HepG2 (cell line): ENCODE data around the gene STIP1. TPM values are rescaled to one million over a fixed set of nuclear protein-coding genes. Genes with fewer than 3 reads are reported as not detected.
A peak's percentile ranks its signal among the peaks of the same experiment; 100 is the strongest.

Experiments
- ATAC-seq: fragments of 200-7000 bp; cut with Tn5 transposase; 3 replicates; pipeline ENCODE4 v1.9.1; 2020; ENCODE audit warnings: mild to moderate bottlenecking, moderate library complexity
- BruUV-seq: library from RNA; stranded (reverse); fragments of 400-500 nt; replicated peaks from 2 replicates; lab custom pipeline; 2021; lab: Mats Ljungman, UMichigan
- CTCF ChIA-PET: fragments of 300-600 bp; formaldehyde crosslinking; extraction: SDS; loops from one replicate; lab custom pipeline; 2021; ENCODE audit warnings: low total read pairs, inconsistent platforms, low intra/inter-chr PET ratio; lab: Yijun Ruan, JAX
- POLR2A ChIA-PET: fragments of 350-600 bp; sonication (Branson Sonifier 250); formaldehyde crosslinking; loops from one replicate; lab custom pipeline; 2020; ENCODE audit warnings: antibody characterized with exemption, inconsistent platforms; lab: Yijun Ruan, JAX
- DNase-seq: peaks from one replicate; pipeline ENCODE4 v3.0.0-alpha.2; 2015; ENCODE audit warnings: low spot score
- FAIRE-seq: peaks from 3 replicates; lab custom pipeline; 2011; peaks lifted over from hg19 to GRCh38; lab: Jason Lieb, UNC
- H2AFZ ChIP-seq: one replicate; pipeline ENCODE4 v1.6.1; 2011; ENCODE audit warnings: low read length, inconsistent platforms
- H3K27ac ChIP-seq: fragments of 300-600 bp; 3 replicates; pipeline ENCODE4 v1.8.0; 2011; ENCODE audit warnings: mixed run types, mild to moderate bottlenecking, mixed read lengths, low read length, inconsistent platforms; ENCODE audit not compliant: insufficient read depth; ENCODE audit errors: extremely low read length
- H3K27me3 ChIP-seq, 2 experiments: fragments of 200-600 bp in 1 of 2; 2 replicates in 1 of 2; 3 replicates in 1 of 2; pipeline versions ENCODE4 v1.6.0 to v1.8.0; 2011; ENCODE audit warnings: low read length in 2 of 2, mild to moderate bottlenecking in 2 of 2, moderate library complexity in 2 of 2, inconsistent platforms in 1 of 2; ENCODE audit not compliant: insufficient read depth in 2 of 2, control insufficient read depth in 1 of 2
- H3K36me3 ChIP-seq, 2 experiments: fragments of 200-600 bp in 1 of 2; replicated peaks in 1 of 2; 2 replicates in 1 of 2; 3 replicates in 1 of 2; pipeline versions ENCODE4 v1.5.1 to v1.8.0; 2011; ENCODE audit warnings: low read length in 2 of 2, inconsistent platforms in 1 of 2; ENCODE audit not compliant: insufficient read depth in 2 of 2, control insufficient read depth in 1 of 2
- H3K4me1 ChIP-seq: 2 replicates; pipeline ENCODE4 v1.5.1; 2012; ENCODE audit warnings: low read length, inconsistent platforms; ENCODE audit not compliant: insufficient read depth
- H3K4me2 ChIP-seq: 2 replicates; pipeline ENCODE4 v1.6.0; 2011; ENCODE audit warnings: low read depth, low read length, inconsistent platforms
- H3K4me3 ChIP-seq, 3 experiments: fragments of 200-600 bp in 1 of 3; sonication (generic), shearing (Covaris generic) in 1 of 3; replicated peaks in 1 of 3; 2 replicates each; pipeline ENCODE4 v1.5.1; 2011 to 2016; ENCODE audit warnings: low read length in 3 of 3, inconsistent platforms in 2 of 3, low read depth in 2 of 3, mild to moderate bottlenecking in 2 of 3, control low read depth in 1 of 3, mixed read lengths in 1 of 3; ENCODE audit not compliant: insufficient read depth in 1 of 3
- H3K79me2 ChIP-seq: one replicate; pipeline ENCODE4 v1.6.1; 2011; ENCODE audit warnings: low read length, inconsistent platforms; ENCODE audit not compliant: insufficient read depth
- H3K9ac ChIP-seq: 2 replicates; pipeline ENCODE4 v1.6.0; 2011; ENCODE audit warnings: mild to moderate bottlenecking, low read depth, low read length, inconsistent platforms; ENCODE audit not compliant: insufficient read depth
- H3K9me3 ChIP-seq: 2 replicates; pipeline ENCODE4 v1.5.1; 2012; ENCODE audit warnings: mild to moderate bottlenecking, low read length
- H4K20me1 ChIP-seq: 2 replicates; pipeline ENCODE4 v1.6.0; 2011; ENCODE audit warnings: inconsistent platforms, mild to moderate bottlenecking, low read length, moderate library complexity; ENCODE audit not compliant: insufficient read depth
- DMAP1 ChIP-seq: IDR thresholded peaks from 2 replicates; pipeline ENCODE4 v1.6.1; 2016
- ERF ChIP-seq: IDR thresholded peaks from 2 replicates; pipeline ENCODE4 v1.6.1; 2018; ENCODE audit warnings: missing biosample characterization, missing genetic modification reagents
- FOXK1 ChIP-seq: sonication (generic); formaldehyde crosslinking; IDR thresholded peaks from 2 replicates; pipeline ENCODE4 v1.4.0; 2020; ENCODE audit warnings: low read depth, missing genetic modification reagents, borderline replicate concordance
- GABPB1 ChIP-seq: IDR thresholded peaks from 2 replicates; pipeline ENCODE4 v1.6.1; 2016; ENCODE audit warnings: mild to moderate bottlenecking, missing genetic modification reagents, moderate library complexity, missing compliant biosample characterization
- HDAC1 ChIP-seq: sonication (generic); formaldehyde crosslinking; IDR thresholded peaks from 2 replicates; pipeline ENCODE4 v1.5.1; 2020; ENCODE audit warnings: mild to moderate bottlenecking, missing genetic modification reagents
- HDAC2 ChIP-seq: sonication (generic); formaldehyde crosslinking; IDR thresholded peaks from 2 replicates; pipeline ENCODE4 v1.4.0; 2020; ENCODE audit warnings: missing genetic modification reagents
- ISL2 ChIP-seq: sonication (generic); formaldehyde crosslinking; IDR thresholded peaks from 2 replicates; pipeline ENCODE4 v1.5.0; 2020; ENCODE audit warnings: missing genetic modification reagents
- KLF6 ChIP-seq: IDR thresholded peaks from 2 replicates; pipeline ENCODE4 v1.8.0; 2016; ENCODE audit warnings: missing biosample characterization, missing genetic modification reagents
- NONO ChIP-seq, 2 experiments: fragments of 450-650 bp in 1 of 2; sonication (generic) in 1 of 2; formaldehyde crosslinking in 1 of 2; IDR thresholded peaks in 1 of 2; conservative IDR thresholded peaks in 1 of 2; 2 replicates each; pipeline versions ENCODE4 v1.6.1 to v1.8.0; 2017 to 2022; ENCODE audit warnings: mild to moderate bottlenecking in 1 of 2, missing genetic modification reagents in 1 of 2, moderate library complexity in 1 of 2
- POLR2A ChIP-seq, 2 experiments: IDR thresholded peaks; 2 replicates each; pipeline ENCODE4 v1.6.1; 2011; ENCODE audit warnings: low read depth in 2 of 2, low read length in 2 of 2, mild to moderate bottlenecking in 1 of 2, moderate library complexity in 1 of 2; ENCODE audit not compliant: insufficient read depth in 1 of 2
- PPARG ChIP-seq: conservative IDR thresholded peaks from 2 replicates; pipeline ENCODE4 v1.6.1; 2016; ENCODE audit warnings: missing biosample characterization, missing genetic modification reagents
- SP5 ChIP-seq: IDR thresholded peaks from 2 replicates; pipeline ENCODE4 v1.6.1; 2016; ENCODE audit warnings: low read depth, borderline replicate concordance
- ZEB1 ChIP-seq: IDR thresholded peaks from 2 replicates; pipeline ENCODE4 v1.6.1; 2012; ENCODE audit warnings: mild to moderate bottlenecking, low read depth, inconsistent platforms; ENCODE audit not compliant: insufficient replicate concordance
- ZFP82 ChIP-seq: sonication (generic); formaldehyde crosslinking; IDR thresholded peaks from 2 replicates; pipeline ENCODE4 v1.5.1; 2020; ENCODE audit warnings: mild to moderate bottlenecking, missing genetic modification reagents, borderline replicate concordance
- ZFX ChIP-seq: sonication (generic); formaldehyde crosslinking; IDR thresholded peaks from 2 replicates; pipeline ENCODE4 v1.4.0; 2020; ENCODE audit warnings: mild to moderate bottlenecking, low read depth, missing genetic modification reagents, moderate library complexity
- ZMYM3 ChIP-seq: sonication (generic); formaldehyde crosslinking; IDR thresholded peaks from 2 replicates; pipeline ENCODE4 v1.5.1; 2020; ENCODE audit warnings: mild to moderate bottlenecking, missing genetic modification reagents
- ZNF839 ChIP-seq: sonication (generic); formaldehyde crosslinking; IDR thresholded peaks from 2 replicates; pipeline ENCODE4 v1.4.0; 2020; ENCODE audit warnings: missing genetic modification reagents, mild to moderate bottlenecking, borderline replicate concordance
- WGBS: methylation state at CpG from one replicate; pipeline ENCODE4 v1.1.6; 2017; ENCODE audit warnings: low lambda C conversion rate; 5-methylcytosine and 5-hydroxymethylcytosine counted together
- in situ Hi-C: cut with HindIII; loops from 2 replicates; pipeline ENCODE4 v1.10.0; 2017; ENCODE audit warnings: low pct_unique_long_range_greater_than_20kb; ENCODE audit not compliant: extremely low pct_ligation_motif_present
- intact Hi-C: fragments of 100-400 bp; cut with micrococcal nuclease; formaldehyde crosslinking; loops from one replicate; pipeline ENCODE4 v1.10.0; 2022; ENCODE audit not compliant: unreplicated experiment
- polyA plus RNA-seq, 8 experiments: library from polyadenylated mRNA; depleted of rRNA in 3 of 8; stranded (reverse) in 7 of 8; unstranded in 1 of 8; fragments of >200 nt; fragmentation: Illumina TruSeq in 4 of 8; extraction: Trizol in 4 of 8; gene quantifications; 2 replicates each; pipeline versions ENCODE4 v1.2.1 to v1.2.3, GENCODE V29; 2011 to 2016; ENCODE audit warnings: low read depth in 4 of 8, missing spikeins in 1 of 8, mixed read lengths in 1 of 8; ENCODE audit not compliant: insufficient read depth in 1 of 8
- total RNA-seq, 5 experiments: library from RNA; depleted of rRNA; stranded (reverse); fragments of >200 nt; fragmentation: Illumina TruSeq; extraction: Trizol; gene quantifications; 2 replicates each; pipeline ENCODE4 v1.2.3, GENCODE V29; 2016; ENCODE audit warnings: low read depth in 1 of 5
- TF ChIP-seq, protein P1 (sequence below): sonication (generic); formaldehyde crosslinking; IDR thresholded peaks from 2 replicates; pipeline ENCODE4 v1.5.0; 2020; ENCODE audit warnings: missing genetic modification reagents
- TF ChIP-seq, protein P2 (sequence below), 2 experiments: fragments of 450-650 bp in 1 of 2; sonication (generic) in 1 of 2; formaldehyde crosslinking; IDR thresholded peaks; 2 replicates each; pipeline versions ENCODE4 v1.5.0 to v1.8.0; 2020 to 2022; ENCODE audit warnings: mild to moderate bottlenecking in 1 of 2, missing genetic modification reagents in 1 of 2
- TF ChIP-seq, protein P3 (sequence below): sonication (generic); formaldehyde crosslinking; IDR thresholded peaks from 2 replicates; pipeline ENCODE4 v1.4.0; 2020; ENCODE audit warnings: missing genetic modification reagents
- TF ChIP-seq, protein P4 (sequence below): IDR thresholded peaks from 2 replicates; pipeline ENCODE4 v1.6.1; 2018; ENCODE audit warnings: missing genetic modification reagents, mild to moderate bottlenecking, missing compliant biosample characterization

Gene STIP1
- total and polyA plus RNA-seq, 2 of the 13 experiments (the other 11 are each of a cell fraction or from before 2014, with no cell fraction given), result 81.1 to 217 TPM

DNA sequence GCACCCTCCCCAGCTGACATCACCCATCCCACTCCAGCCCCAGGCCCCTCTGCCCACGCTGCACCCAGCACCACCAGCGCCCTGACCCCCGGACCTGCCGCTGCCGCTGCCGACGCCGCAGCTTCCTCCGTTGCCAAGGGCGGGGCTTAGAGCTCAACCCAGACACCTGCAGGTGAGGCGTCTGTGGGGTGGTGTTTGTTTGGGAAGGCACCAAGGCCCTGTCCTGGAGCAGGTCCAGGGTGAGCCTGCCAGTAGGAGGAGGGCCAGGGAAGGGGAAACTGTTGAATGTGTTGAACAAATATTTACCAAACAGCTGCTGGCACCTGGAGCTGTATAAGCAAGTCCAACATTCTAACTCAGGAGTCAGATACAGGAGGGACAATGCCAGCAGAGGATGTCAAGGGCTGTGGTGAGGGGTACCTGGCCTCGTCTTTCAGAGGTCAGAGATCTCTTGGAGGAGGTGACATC, 51.5 kb downstream of the STIP1 start:
- peak; percentile 24 for ATAC-seq
- Histone ChIP-seq H3K4me3 (peak overlapping the region in 2 of 3 experiments; percentile 18 to 54; a peak in 2 of 6 replicates), H2AFZ (no peak overlapping the region), H4K20me1 (no peaks in the 10 kb centered on the region), H3K4me2 (peak overlapping the region; percentile 61), H3K79me2 (peaks cover 8% of the 10 kb centered on the region), H3K4me1 (peaks cover 62% of the 10 kb centered on the region), H3K27ac (peak overlapping the region; percentile 60), H3K9me3 (no peaks in the 10 kb centered on the region), H3K27me3 (no peaks in the 10 kb centered on the region; a peak in 1 of 5 replicates), H3K9ac (peak overlapping the region; percentile 36), H3K36me3 (no peaks in the 10 kb centered on the region; a peak in 1 of 5 replicates)
- DNase-seq, result peak; percentile 87
- peak; percentile 91 for FAIRE-seq
- intact Hi-C loops (no loop called here), in situ Hi-C loops (no loop called here)
- no TSS peak for BruUV-seq
- CTCF ChIA-PET, result no interaction called here
- WGBS, result 4% methylated on average over 11 of the region's 12 CpGs
- POLR2A ChIA-PET, result interaction anchor here (0.8 to 2.3 kb wide), 13 partner anchors 9 to 1381 kb away, joined by 3 to 31 read pairs (median 5); partner anchors contain the start of genes MACROD1, NUDT22, PLCB3 and PPP1R14B
- TF ChIP-seq ZFP82 (CRISPR knock-in tag) (no peak), HDAC1 (CRISPR knock-in tag) (peak; percentile 84), SP5 (CRISPR knock-in tag) (peak; percentile 95), NONO (IDR thresholded peaks at IDR 0.05) (no peak), NONO (CRISPR knock-in tag; conservative IDR thresholded peaks at IDR 0.05) (peak; percentile 85), ERF (CRISPR knock-in tag) (peak; percentile 87; the same call in 1 of the 2 replicates), ZMYM3 (CRISPR knock-in tag) (no peak), GABPB1 (CRISPR knock-in tag) (peak; percentile 61), ZFX (peak; percentile 72), KLF6 (CRISPR knock-in tag) (peak; percentile 56; the same call in 1 of the 2 replicates), POLR2A (IDR thresholded peaks at IDR 0.05; ENCODE audit: insufficient read depth in 1 of 2, low read depth in 2 of 2, low read length in 2 of 2) (0 out of 4 replicates have a peak, but pooled peaks of 1 of the 2 experiments have one; percentile 34), PPARG (CRISPR knock-in tag) (0 out of 2 replicates have a peak, but pooled peaks have one; percentile 36), FOXK1 (CRISPR knock-in tag) (peak; percentile 53; the same call in 1 of the 2 replicates), ISL2 (CRISPR knock-in tag) (0 out of 2 replicates have a peak, but pooled peaks have one; percentile 22), ZEB1 (peak; percentile 93), HDAC2 (CRISPR knock-in tag) (peak; percentile 75; the same call in 1 of the 2 replicates), ZNF839 (CRISPR knock-in tag) (no peak), DMAP1 (CRISPR knock-in tag) (peak; percentile 64; the same call in 1 of the 2 replicates)
- TF ChIP-seq, protein P1, sequence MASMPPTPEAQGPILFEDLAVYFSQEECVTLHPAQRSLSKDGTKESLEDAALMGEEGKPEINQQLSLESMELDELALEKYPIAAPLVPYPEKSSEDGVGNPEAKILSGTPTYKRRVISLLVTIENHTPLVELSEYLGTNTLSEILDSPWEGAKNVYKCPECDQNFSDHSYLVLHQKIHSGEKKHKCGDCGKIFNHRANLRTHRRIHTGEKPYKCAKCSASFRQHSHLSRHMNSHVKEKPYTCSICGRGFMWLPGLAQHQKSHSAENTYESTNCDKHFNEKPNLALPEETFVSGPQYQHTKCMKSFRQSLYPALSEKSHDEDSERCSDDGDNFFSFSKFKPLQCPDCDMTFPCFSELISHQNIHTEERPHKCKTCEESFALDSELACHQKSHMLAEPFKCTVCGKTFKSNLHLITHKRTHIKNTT (CRISPR knock-in tag), result no peak
- TF ChIP-seq, protein P2, sequence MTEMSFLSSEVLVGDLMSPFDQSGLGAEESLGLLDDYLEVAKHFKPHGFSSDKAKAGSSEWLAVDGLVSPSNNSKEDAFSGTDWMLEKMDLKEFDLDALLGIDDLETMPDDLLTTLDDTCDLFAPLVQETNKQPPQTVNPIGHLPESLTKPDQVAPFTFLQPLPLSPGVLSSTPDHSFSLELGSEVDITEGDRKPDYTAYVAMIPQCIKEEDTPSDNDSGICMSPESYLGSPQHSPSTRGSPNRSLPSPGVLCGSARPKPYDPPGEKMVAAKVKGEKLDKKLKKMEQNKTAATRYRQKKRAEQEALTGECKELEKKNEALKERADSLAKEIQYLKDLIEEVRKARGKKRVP (CRISPR knock-in tag; IDR thresholded peaks at IDR 0.05), result peak in 1 of 2 experiments; percentile 50; a peak in 1 of 4 replicates
- TF ChIP-seq, protein P3, sequence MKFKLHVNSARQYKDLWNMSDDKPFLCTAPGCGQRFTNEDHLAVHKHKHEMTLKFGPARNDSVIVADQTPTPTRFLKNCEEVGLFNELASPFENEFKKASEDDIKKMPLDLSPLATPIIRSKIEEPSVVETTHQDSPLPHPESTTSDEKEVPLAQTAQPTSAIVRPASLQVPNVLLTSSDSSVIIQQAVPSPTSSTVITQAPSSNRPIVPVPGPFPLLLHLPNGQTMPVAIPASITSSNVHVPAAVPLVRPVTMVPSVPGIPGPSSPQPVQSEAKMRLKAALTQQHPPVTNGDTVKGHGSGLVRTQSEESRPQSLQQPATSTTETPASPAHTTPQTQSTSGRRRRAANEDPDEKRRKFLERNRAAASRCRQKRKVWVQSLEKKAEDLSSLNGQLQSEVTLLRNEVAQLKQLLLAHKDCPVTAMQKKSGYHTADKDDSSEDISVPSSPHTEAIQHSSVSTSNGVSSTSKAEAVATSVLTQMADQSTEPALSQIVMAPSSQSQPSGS (CRISPR knock-in tag), result peak; percentile 25; the same call in 1 of the 2 replicates
- TF ChIP-seq, protein P4, sequence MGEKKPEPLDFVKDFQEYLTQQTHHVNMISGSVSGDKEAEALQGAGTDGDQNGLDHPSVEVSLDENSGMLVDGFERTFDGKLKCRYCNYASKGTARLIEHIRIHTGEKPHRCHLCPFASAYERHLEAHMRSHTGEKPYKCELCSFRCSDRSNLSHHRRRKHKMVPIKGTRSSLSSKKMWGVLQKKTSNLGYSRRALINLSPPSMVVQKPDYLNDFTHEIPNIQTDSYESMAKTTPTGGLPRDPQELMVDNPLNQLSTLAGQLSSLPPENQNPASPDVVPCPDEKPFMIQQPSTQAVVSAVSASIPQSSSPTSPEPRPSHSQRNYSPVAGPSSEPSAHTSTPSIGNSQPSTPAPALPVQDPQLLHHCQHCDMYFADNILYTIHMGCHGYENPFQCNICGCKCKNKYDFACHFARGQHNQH (CRISPR knock-in tag), result peak; percentile 62; the same call in 1 of the 2 replicates
